HG03139 (cell line): ENCODE data around the gene SYS1.

Experiments
- ATAC-seq: cut with Tn5 transposase; IDR thresholded peaks from one replicate; pipeline ENCODE4 v1.9.1; 2021; ENCODE audit not compliant: unreplicated experiment

Gene SYS1

GRCh38 chr20:45362804-45363610 is at the start of gene SYS1:
Gene SYS1, plus strand, starts transcription at chr20:45363156. Its CDS starts 376 bp downstream, at chr20:45363532.
- peak; percentile 76 for ATAC-seq

- no peak for ATAC-seq
These were observed 49.0 kb upstream of the SYS1 start for GRCh38 chr20:45313943-45314342.

GRCh38 chr20:45315672-45316071 is 47.3 kb upstream of the SYS1 start:
- no peak for ATAC-seq

- no peak for ATAC-seq
These were observed 46.5 kb upstream of the SYS1 start for GRCh38 chr20:45316150-45317080.

GRCh38 chr20:45317826-45318225 is 45.1 kb upstream of the SYS1 start:
- ATAC-seq = no peak

GRCh38 chr20:45318386-45318939 is 44.5 kb upstream of the SYS1 start:
- ATAC-seq = no peak

- no peak for ATAC-seq
These were observed 44.0 kb upstream of the SYS1 start for GRCh38 chr20:45318948-45319347.

- ATAC-seq = peak; percentile 58
These were observed 41.9 kb upstream of the SYS1 start for GRCh38 chr20:45320948-45321595.

- peak; percentile 56 for ATAC-seq
These were observed 40.0 kb upstream of the SYS1 start for GRCh38 chr20:45322952-45323383.

- ATAC-seq = no peak
These were observed 39.2 kb upstream of the SYS1 start for GRCh38 chr20:45323731-45324130.

- ATAC-seq = no peak
These were observed 37.6 kb upstream of the SYS1 start for GRCh38 chr20:45325371-45325770.

GRCh38 chr20:45328451-45328850 is 34.5 kb upstream of the SYS1 start:
- ATAC-seq = no peak

- no peak for ATAC-seq
These were observed 33.2 kb upstream of the SYS1 start for GRCh38 chr20:45329497-45330319.

- ATAC-seq = no peak
These were observed 32.5 kb upstream of the SYS1 start for GRCh38 chr20:45330476-45330875.

- no peak for ATAC-seq
These were observed 26.2 kb upstream of the SYS1 start for GRCh38 chr20:45336530-45337366.

- no peak for ATAC-seq
These were observed 25.4 kb upstream of the SYS1 start for GRCh38 chr20:45337367-45338120.

- ATAC-seq = no peak
These were observed 24.6 kb upstream of the SYS1 start for GRCh38 chr20:45338121-45339030.
